Uterus (tissue), 2 donors: ENCODE measurements around the gene IFIT5.

Source experiments
- CTCF ChIP-seq, 4 experiments: fragments of 200-600 bp in 2 of 4; fragments of 450-650 bp in 2 of 4; sonication (generic) in 2 of 4; IDR thresholded peaks; one replicate each; pipeline ENCODE4 v1.5.1; 2016 to 2019; ENCODE audit warnings: antibody characterized with exemption in 4 of 4, mild to moderate bottlenecking in 2 of 4, moderate library complexity in 1 of 4
- POLR2A ChIP-seq, 2 donors: fragments of 450-650 bp; IDR thresholded peaks; one replicate each; pipeline ENCODE4 v1.6.1; 2016; ENCODE audit warnings: antibody characterized with exemption in 2 of 2, mild to moderate bottlenecking in 1 of 2, moderate library complexity in 1 of 2

DNA sequence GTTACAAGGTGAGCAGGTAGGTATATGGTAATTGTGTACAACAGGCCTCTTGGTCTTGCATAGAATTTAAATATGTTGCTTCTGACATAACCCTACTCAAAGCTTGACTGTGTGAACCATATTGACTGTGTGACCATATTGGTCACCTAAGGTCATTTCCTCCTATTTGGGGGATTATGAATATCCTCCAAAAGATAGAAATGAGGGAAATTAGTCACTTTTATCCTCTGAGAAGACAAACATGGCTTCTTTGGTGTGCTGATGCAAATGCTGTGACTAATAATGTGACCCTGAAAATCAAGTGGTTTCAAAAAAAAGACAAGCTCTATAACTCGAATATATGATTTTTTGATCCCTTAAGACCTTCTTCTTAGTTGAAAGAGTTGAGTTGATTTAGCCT is 27.9 kb downstream of the IFIT5 start:
- TF ChIP-seq CTCF (IDR thresholded peaks at IDR 0.05) = no peak
- no peak for TF ChIP-seq POLR2A (IDR thresholded peaks at IDR 0.05)
